Stimulated activated memory B cell treated with anti-CD40 and anti-IgM and Interleukin-4, amounts not matched to agents 10 μg/mL and 1 μg/mL and 100 μg/mL, for 72 hours (primary cell): ENCODE results near the gene CPD.
"Not testable (repeated sequence)": the region's sequence is repeated elsewhere in the genome, so short reads cannot be mapped to it uniquely, and the experiment has no call there.

Experiments
- ATAC-seq: fragments of 150-1000 bp; cut with Tn5 transposase; 2 replicates; pipeline ENCODE4 v1.10.0; 2021
- H3K27ac Mint-ChIP-seq: one replicate; pipeline ENCODE4 v1.8.0; 2022; ENCODE audit warnings: mild to moderate bottlenecking, mixed read lengths
- H3K27me3 Mint-ChIP-seq: one replicate; pipeline ENCODE4 v1.8.0; 2022; ENCODE audit warnings: mixed read lengths
- H3K36me3 Mint-ChIP-seq: one replicate; pipeline ENCODE4 v1.8.0; 2022; ENCODE audit warnings: mixed read lengths
- H3K4me1 Mint-ChIP-seq: one replicate; pipeline ENCODE4 v1.8.0; 2022; ENCODE audit warnings: mixed read lengths
- H3K4me3 Mint-ChIP-seq: one replicate; pipeline ENCODE4 v1.8.0; 2022; ENCODE audit warnings: mild to moderate bottlenecking, moderate library complexity, mixed read lengths
- H3K9me3 Mint-ChIP-seq: one replicate; pipeline ENCODE4 v1.8.0; 2022; ENCODE audit warnings: mixed read lengths

CPD gene

GRCh38 chr17:30378825-30379302, at the start of gene CPD:
CPD (plus strand) TSS chr17:30378927; CDS start chr17:30378981, 54 bp downstream.
- Mint-ChIP-seq H3K27ac (peak within 1 kb of the TSS; percentile 8), H3K9me3 (no peaks in the 10 kb centered on the region), H3K4me3 (peak within 1 kb of the TSS; percentile 88), H3K4me1 (peaks cover 23% of the 10 kb centered on the region), H3K27me3 (peaks cover 70% of the 10 kb centered on the region), H3K36me3 (no peaks in the 10 kb centered on the region)
- ATAC-seq: peak; percentile 98

- Mint-ChIP-seq H3K36me3 (no peaks in the 10 kb centered on the region), H3K27me3 (peaks cover 32% of the 10 kb centered on the region), H3K4me1 (peaks cover 21% of the 10 kb centered on the region), H3K9me3 (no peaks in the 10 kb centered on the region), H3K4me3 (peak overlapping the region; percentile 1), H3K27ac (no peak overlapping the region)
- peak; percentile 58 for ATAC-seq
Measured at GRCh38 chr17:30332057-30332542, 46.6 kb upstream of the CPD start.

GRCh38 chr17:30333503-30334360, 45.0 kb upstream of the CPD start, which contains the start of gene TMIGD1:
TMIGD1 (minus strand) TSS chr17:30334057; CDS start chr17:30332133, 1,924 bp downstream.
- H3K27ac Mint-ChIP-seq: no peak within 1 kb of the TSS
- H3K36me3 Mint-ChIP-seq: no peaks in the 10 kb centered on the region
- H3K4me3 Mint-ChIP-seq: no peak within 1 kb of the TSS
- H3K27me3 Mint-ChIP-seq: peaks cover 48% of the 10 kb centered on the region
- no peak for ATAC-seq
- H3K4me1 Mint-ChIP-seq: peaks cover 21% of the 10 kb centered on the region
- H3K9me3 Mint-ChIP-seq: no peaks in the 10 kb centered on the region

GRCh38 chr17:30334421-30334820, 44.3 kb upstream of the CPD start:
- no peaks in the 10 kb centered on the region for H3K9me3 Mint-ChIP-seq
- H3K27ac Mint-ChIP-seq: no peak overlapping the region
- H3K27me3 Mint-ChIP-seq: peaks cover 48% of the 10 kb centered on the region
- ATAC-seq: no peak
- peaks cover 21% of the 10 kb centered on the region for H3K4me1 Mint-ChIP-seq
- H3K36me3 Mint-ChIP-seq: no peaks in the 10 kb centered on the region
- no peak overlapping the region for H3K4me3 Mint-ChIP-seq

GRCh38 chr17:30336369-30337171, 42.2 kb upstream of the CPD start:
- peaks cover 41% of the 10 kb centered on the region for H3K27me3 Mint-ChIP-seq
- H3K4me3 Mint-ChIP-seq: no peak overlapping the region
- H3K9me3 Mint-ChIP-seq: no peaks in the 10 kb centered on the region
- H3K36me3 Mint-ChIP-seq: no peaks in the 10 kb centered on the region
- ATAC-seq: no peak
- H3K27ac Mint-ChIP-seq: no peak overlapping the region
- H3K4me1 Mint-ChIP-seq: peaks cover 28% of the 10 kb centered on the region

DNA sequence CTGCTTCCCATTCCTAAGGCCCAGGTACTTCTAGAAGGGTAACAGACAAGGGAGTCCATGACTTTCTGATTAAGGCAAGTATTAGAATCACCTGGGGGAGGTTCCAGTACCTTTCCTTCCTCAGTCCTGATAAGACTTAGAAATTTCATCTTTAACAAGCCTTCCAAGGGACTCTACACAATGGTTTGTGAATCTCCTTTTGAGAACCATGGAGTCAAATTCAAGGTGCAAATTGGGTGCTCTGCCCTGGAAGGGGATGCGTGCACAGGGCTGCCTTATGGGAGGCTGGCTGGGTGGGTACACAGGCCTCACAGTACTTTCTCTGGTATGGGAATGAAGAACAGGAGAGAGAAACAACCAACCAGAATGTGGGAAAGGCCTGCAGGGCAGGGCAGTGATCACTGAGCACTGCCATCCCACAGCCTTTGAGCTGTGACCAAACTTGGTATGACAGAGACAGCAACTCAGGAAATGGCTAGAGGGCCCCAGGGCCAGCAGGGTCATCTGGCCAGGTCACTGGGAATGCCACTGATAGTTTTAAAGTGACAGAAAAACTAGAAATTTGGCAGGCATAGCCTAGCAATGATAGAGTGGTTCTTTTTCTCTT, 41.2 kb upstream of the CPD start:
- no peak for ATAC-seq
- Mint-ChIP-seq H3K27ac (no peak overlapping the region), H3K4me1 (peaks cover 18% of the 10 kb centered on the region), H3K36me3 (no peaks in the 10 kb centered on the region), H3K4me3 (no peak overlapping the region), H3K9me3 (no peaks in the 10 kb centered on the region), H3K27me3 (peaks cover 32% of the 10 kb centered on the region)

GRCh38 chr17:30339086-30339485, 39.6 kb upstream of the CPD start:
- no peak for ATAC-seq
- H3K36me3 Mint-ChIP-seq: no peaks in the 10 kb centered on the region
- no peak overlapping the region for H3K27ac Mint-ChIP-seq
- H3K4me1 Mint-ChIP-seq: peaks cover 14% of the 10 kb centered on the region
- H3K9me3 Mint-ChIP-seq: no peaks in the 10 kb centered on the region
- no peak overlapping the region for H3K4me3 Mint-ChIP-seq
- H3K27me3 Mint-ChIP-seq: peaks cover 18% of the 10 kb centered on the region

DNA sequence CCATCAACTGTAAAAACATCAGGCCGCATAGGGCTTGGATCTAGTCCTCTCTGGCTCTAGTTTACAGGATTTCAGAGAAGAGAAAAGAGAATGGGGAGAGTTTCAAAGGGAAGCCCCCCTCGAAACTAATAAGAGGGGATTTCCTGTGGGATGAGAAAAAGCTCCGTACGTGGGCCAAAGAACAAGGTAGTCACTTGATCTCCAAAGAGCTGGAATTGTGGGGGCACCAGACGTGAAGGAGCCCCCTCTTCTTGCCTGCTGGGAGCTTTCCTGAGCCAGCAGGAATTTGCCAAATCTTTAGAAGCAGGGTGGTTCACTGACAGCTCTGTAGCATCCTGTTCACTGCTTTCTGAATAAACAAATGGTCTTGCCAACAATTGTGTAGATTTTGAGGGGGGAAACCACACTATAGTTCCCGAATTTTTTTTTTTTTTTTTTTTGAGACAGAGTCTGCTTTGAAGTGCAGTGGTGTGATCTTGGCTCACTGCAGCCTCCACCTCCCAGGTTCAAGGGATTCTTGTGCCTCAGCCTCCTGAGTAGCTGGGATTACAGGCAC, 37.8 kb upstream of the CPD start:
- ATAC-seq: no peak
- H3K27me3 Mint-ChIP-seq: peaks cover 17% of the 10 kb centered on the region
- H3K4me1 Mint-ChIP-seq: peaks cover 14% of the 10 kb centered on the region
- H3K36me3 Mint-ChIP-seq: no peaks in the 10 kb centered on the region
- no peak overlapping the region for H3K27ac Mint-ChIP-seq
- no peak overlapping the region for H3K4me3 Mint-ChIP-seq
- no peaks in the 10 kb centered on the region for H3K9me3 Mint-ChIP-seq

DNA sequence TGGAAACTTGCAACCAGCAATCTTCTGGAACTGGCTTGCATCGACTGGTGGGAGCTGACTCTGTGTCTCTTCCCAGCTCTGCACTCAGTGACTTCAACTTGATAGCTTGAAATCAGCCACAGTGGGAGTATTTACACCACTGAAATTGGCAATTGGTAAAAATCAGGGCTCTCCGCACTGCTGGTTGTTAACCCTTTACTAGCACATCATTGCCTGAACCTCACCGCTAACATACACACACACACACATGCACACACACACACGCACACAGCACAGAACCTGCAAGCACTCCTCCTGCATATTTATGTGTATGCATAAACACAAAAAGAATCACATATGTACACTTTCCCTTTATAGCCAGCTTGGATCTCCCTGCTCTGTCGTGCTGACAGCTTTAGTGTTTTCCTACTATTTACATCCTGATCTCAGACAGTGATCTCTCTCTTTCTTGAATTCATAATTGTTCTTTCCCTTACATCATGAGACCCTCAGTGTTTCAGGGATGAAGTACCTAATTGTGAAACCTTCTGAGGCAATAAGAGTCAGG, 37.0 kb upstream of the CPD start:
- peaks cover 8% of the 10 kb centered on the region for H3K4me1 Mint-ChIP-seq
- H3K36me3 Mint-ChIP-seq: no peaks in the 10 kb centered on the region
- peaks cover 17% of the 10 kb centered on the region for H3K27me3 Mint-ChIP-seq
- H3K27ac Mint-ChIP-seq: no peak overlapping the region
- H3K4me3 Mint-ChIP-seq: no peak overlapping the region
- H3K9me3 Mint-ChIP-seq: no peaks in the 10 kb centered on the region
- no peak for ATAC-seq

DNA sequence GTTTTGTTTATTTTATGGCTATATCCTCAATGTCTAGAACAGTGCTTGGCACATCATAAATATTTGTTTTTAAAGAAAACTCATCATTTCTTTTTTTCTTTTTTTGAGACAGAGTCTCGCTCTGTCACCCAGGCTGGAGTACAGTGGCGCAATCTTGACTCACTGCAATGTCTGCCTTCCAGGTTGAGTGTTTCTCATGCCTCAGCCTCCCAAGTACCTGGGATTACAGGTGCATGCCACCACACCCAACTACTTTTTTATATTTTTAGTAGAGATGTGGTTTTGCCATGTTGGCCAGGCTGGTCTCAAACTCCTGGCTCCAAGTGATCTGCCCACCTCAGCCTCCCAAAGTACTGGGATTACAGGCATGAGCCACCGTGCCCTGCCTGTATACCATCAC, 35.5 kb upstream of the CPD start:
- H3K9me3 Mint-ChIP-seq, ATAC-seq, H3K4me1 Mint-ChIP-seq, H3K4me3 Mint-ChIP-seq, H3K27me3 Mint-ChIP-seq, H3K36me3 Mint-ChIP-seq, H3K27ac Mint-ChIP-seq: not testable (repeated sequence)

- Mint-ChIP-seq H3K4me3 (no peak overlapping the region), H3K27me3 (peaks cover under 1% of the 10 kb centered on the region), H3K4me1 (peaks cover 8% of the 10 kb centered on the region), H3K9me3 (no peaks in the 10 kb centered on the region), H3K36me3 (no peaks in the 10 kb centered on the region), H3K27ac (no peak overlapping the region)
- no peak for ATAC-seq
Measured at GRCh38 chr17:30343796-30344195, 34.9 kb upstream of the CPD start.

GRCh38 chr17:30344283-30345088, 34.2 kb upstream of the CPD start:
- no peaks in the 10 kb centered on the region for H3K9me3 Mint-ChIP-seq
- H3K27ac Mint-ChIP-seq: no peak overlapping the region
- H3K4me1 Mint-ChIP-seq: peaks cover 8% of the 10 kb centered on the region
- no peaks in the 10 kb centered on the region for H3K36me3 Mint-ChIP-seq
- no peak overlapping the region for H3K4me3 Mint-ChIP-seq
- no peaks in the 10 kb centered on the region for H3K27me3 Mint-ChIP-seq
- ATAC-seq: no peak

- Mint-ChIP-seq H3K27me3 (no peaks in the 10 kb centered on the region), H3K27ac (no peak overlapping the region), H3K4me3 (no peak overlapping the region), H3K36me3 (no peaks in the 10 kb centered on the region), H3K4me1 (peaks cover 4% of the 10 kb centered on the region), H3K9me3 (no peaks in the 10 kb centered on the region)
- ATAC-seq: no peak
Measured at GRCh38 chr17:30345089-30345433, 33.7 kb upstream of the CPD start.

- peak; percentile 74 for ATAC-seq
Measured at GRCh38 chr17:30345527-30346075, 33.1 kb upstream of the CPD start.

More at GRCh38 chr17:30345527-30346075, 33.1 kb upstream of the CPD start:
- no peaks in the 10 kb centered on the region for H3K36me3 Mint-ChIP-seq
- H3K27me3 Mint-ChIP-seq: no peaks in the 10 kb centered on the region
- H3K9me3 Mint-ChIP-seq: no peaks in the 10 kb centered on the region
- H3K27ac Mint-ChIP-seq: no peak overlapping the region
- H3K4me1 Mint-ChIP-seq: no peaks in the 10 kb centered on the region
- no peak overlapping the region for H3K4me3 Mint-ChIP-seq
